ENCODE results near the gene CLGN.

DNA sequence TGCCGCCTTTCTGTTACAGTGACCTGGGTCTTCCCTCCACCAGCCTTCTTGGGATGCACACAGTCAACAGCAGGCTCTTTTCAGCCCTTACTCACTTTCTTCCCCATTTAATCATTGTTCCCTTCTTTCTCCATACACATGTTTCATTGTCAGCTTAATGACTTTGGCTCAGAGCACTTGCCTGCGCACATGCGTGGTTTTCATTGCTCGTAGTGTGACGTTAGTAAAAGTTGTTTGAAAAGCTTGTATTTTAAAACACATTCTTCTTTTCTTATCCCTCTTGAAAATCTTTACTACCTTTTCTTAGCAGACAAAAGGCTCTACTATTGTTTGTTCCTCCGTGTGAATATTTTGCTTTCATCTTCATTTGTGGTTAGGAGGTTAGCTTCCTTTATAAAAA, 73.7 kb downstream of the CLGN start:
- TF ChIP-seq POLR2A (IDR thresholded peaks at IDR 0.05; ENCODE audit: low read depth, low read length), result no peak
- no peak for TF ChIP-seq SPI1 (IDR thresholded peaks at IDR 0.05; ENCODE audit: low read depth, low read length)
- TF ChIP-seq PAX5 (IDR thresholded peaks at IDR 0.05; ENCODE audit: insufficient read depth, low read length, severe bottlenecking), result no peak

Measured in GM12891 (cell line).